GM04504 (cell line): Measurements from ENCODE around the gene YPEL2.
"Not testable (repeated sequence)": the region's sequence is repeated elsewhere in the genome, so short reads cannot be mapped to it uniquely, and the experiment has no call there.

Experiments used
- DNase-seq: peaks from one replicate; pipeline ENCODE4 v3.0.0-alpha.2; 2012; ENCODE audit warnings: low read depth

YPEL2 gene

GRCh38 chr17:59377410-59377809 is 46.0 kb downstream of the YPEL2 start:
- no peak for DNase-seq

- DNase-seq: peak; percentile 77
Measured at GRCh38 chr17:59378675-59379074, 47.2 kb downstream of the YPEL2 start.

GRCh38 chr17:59380474-59380873 is 49.0 kb downstream of the YPEL2 start:
- no peak for DNase-seq

GRCh38 chr17:59381716-59382570 is 50.5 kb downstream of the YPEL2 start:
- no peak for DNase-seq

- DNase-seq: no peak
Measured at GRCh38 chr17:59383893-59384292, 52.4 kb downstream of the YPEL2 start.

- DNase-seq: no peak
Measured at GRCh38 chr17:59387351-59388068, 56.1 kb downstream of the YPEL2 start.

- no peak for DNase-seq
Measured at GRCh38 chr17:59388069-59388556, 56.7 kb downstream of the YPEL2 start.

GRCh38 chr17:59389066-59389465 is 57.6 kb downstream of the YPEL2 start:
- no peak for DNase-seq

- no peak for DNase-seq
Measured at GRCh38 chr17:59391021-59391420, 59.6 kb downstream of the YPEL2 start.

- DNase-seq: no peak
Measured at GRCh38 chr17:59392973-59393679, 61.7 kb downstream of the YPEL2 start.

GRCh38 chr17:59393742-59394410 is 62.4 kb downstream of the YPEL2 start:
- not testable (repeated sequence) for DNase-seq

GRCh38 chr17:59396134-59396826 is 64.8 kb downstream of the YPEL2 start:
- DNase-seq: no peak

- DNase-seq: no peak
Measured at GRCh38 chr17:59397316-59398073, 66.0 kb downstream of the YPEL2 start.

GRCh38 chr17:59399914-59400313 is 68.5 kb downstream of the YPEL2 start:
- DNase-seq: no peak

- no peak for DNase-seq
Measured at GRCh38 chr17:59400858-59401257, 69.4 kb downstream of the YPEL2 start.

GRCh38 chr17:59401274-59401673 is 69.8 kb downstream of the YPEL2 start:
- no peak for DNase-seq

GRCh38 chr17:59401725-59402124 is 70.3 kb downstream of the YPEL2 start:
- no peak for DNase-seq

- DNase-seq: no peak
Measured at GRCh38 chr17:59402760-59403159, 71.3 kb downstream of the YPEL2 start.

- DNase-seq: no peak
Measured at GRCh38 chr17:59404471-59404870, 73.0 kb downstream of the YPEL2 start.

GRCh38 chr17:59405944-59406705 is 74.7 kb downstream of the YPEL2 start:
- DNase-seq: no peak
